GM12874 (cell line): Measurements from ENCODE around the gene RBM45.
A peak's percentile ranks its signal among the peaks of the same experiment; 100 is the strongest.

ENCODE experiments used
- TF ChIP-seq, protein P1 (sequence below): IDR thresholded peaks from 2 replicates; pipeline ENCODE4 v1.5.1; 2011; ENCODE audit warnings: low read depth, mild to moderate bottlenecking, control low read depth, low read length, moderate library complexity; ENCODE audit not compliant: insufficient read depth

Gene RBM45, protein sequence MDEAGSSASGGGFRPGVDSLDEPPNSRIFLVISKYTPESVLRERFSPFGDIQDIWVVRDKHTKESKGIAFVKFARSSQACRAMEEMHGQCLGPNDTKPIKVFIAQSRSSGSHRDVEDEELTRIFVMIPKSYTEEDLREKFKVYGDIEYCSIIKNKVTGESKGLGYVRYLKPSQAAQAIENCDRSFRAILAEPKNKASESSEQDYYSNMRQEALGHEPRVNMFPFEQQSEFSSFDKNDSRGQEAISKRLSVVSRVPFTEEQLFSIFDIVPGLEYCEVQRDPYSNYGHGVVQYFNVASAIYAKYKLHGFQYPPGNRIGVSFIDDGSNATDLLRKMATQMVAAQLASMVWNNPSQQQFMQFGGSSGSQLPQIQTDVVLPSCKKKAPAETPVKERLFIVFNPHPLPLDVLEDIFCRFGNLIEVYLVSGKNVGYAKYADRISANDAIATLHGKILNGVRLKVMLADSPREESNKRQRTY

DNA sequence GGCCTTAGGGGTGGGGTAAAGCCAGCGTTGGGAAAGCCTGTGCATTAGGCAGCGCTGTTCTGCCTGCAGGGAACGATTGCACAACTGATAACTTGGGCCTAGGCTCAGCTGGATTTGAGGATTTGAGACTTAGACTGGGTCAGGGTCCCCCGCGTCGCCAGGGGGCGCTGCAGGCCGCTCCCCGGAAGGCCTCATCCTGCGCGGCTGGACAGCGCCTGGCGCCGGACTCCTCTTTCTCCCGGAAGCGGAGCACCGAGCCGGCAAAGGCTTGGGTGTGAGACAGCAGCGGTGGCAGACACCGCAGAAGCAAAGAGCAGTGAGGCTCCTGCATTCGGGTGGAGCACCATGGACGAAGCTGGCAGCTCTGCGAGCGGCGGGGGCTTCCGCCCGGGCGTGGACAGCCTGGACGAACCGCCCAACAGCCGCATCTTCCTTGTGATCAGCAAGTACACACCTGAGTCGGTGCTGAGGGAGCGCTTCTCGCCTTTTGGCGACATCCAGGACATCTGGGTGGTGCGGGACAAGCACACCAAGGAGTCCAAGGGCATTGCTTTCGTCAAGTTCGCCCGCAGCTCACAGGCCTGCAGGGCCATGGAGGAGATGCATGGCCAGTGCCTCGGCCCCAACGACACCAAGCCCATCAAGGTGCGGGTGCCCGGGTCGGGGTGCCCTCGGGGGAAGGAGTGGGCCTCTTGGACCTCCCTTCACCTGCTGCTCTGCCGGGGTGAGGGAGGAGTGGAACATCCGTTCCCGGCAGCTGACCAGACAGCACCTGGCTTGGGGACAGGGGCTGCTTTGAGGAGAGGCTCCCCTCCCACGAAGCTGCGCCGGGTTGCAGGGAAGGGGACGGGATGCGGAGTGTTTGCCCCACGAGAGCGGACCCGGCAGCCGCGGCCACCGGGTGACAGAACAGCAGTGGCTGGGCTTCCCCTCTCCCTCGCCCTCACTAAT is at the start of gene RBM45:
Gene RBM45 (plus strand): TSS at position 236 of the 951 bp plus-strand sequence. CDS start 110 bp downstream, at position 346.
- TF ChIP-seq, protein P1, sequence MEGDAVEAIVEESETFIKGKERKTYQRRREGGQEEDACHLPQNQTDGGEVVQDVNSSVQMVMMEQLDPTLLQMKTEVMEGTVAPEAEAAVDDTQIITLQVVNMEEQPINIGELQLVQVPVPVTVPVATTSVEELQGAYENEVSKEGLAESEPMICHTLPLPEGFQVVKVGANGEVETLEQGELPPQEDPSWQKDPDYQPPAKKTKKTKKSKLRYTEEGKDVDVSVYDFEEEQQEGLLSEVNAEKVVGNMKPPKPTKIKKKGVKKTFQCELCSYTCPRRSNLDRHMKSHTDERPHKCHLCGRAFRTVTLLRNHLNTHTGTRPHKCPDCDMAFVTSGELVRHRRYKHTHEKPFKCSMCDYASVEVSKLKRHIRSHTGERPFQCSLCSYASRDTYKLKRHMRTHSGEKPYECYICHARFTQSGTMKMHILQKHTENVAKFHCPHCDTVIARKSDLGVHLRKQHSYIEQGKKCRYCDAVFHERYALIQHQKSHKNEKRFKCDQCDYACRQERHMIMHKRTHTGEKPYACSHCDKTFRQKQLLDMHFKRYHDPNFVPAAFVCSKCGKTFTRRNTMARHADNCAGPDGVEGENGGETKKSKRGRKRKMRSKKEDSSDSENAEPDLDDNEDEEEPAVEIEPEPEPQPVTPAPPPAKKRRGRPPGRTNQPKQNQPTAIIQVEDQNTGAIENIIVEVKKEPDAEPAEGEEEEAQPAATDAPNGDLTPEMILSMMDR, result peak; percentile 99

DNA sequence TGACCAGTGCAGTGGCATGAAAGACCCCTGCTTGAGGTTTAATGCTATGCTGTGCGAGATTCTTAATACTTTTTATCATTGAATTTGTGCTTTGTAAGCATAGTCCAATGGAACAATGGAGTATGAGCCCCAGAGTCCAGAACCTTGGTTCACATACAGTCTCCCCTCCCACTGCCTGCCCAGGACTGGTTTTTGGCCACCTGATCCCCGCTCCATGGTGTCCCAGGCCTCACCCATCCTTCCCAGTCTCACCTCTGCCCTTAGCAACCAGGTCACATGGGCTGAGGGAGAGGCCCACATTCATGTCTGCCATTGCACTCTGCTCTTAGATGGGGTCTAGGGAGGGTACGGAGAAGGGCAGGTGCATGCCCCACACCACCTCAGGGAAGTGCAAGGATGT is 45.9 kb upstream of the RBM45 start:
- TF ChIP-seq, protein P1, result no peak

DNA sequence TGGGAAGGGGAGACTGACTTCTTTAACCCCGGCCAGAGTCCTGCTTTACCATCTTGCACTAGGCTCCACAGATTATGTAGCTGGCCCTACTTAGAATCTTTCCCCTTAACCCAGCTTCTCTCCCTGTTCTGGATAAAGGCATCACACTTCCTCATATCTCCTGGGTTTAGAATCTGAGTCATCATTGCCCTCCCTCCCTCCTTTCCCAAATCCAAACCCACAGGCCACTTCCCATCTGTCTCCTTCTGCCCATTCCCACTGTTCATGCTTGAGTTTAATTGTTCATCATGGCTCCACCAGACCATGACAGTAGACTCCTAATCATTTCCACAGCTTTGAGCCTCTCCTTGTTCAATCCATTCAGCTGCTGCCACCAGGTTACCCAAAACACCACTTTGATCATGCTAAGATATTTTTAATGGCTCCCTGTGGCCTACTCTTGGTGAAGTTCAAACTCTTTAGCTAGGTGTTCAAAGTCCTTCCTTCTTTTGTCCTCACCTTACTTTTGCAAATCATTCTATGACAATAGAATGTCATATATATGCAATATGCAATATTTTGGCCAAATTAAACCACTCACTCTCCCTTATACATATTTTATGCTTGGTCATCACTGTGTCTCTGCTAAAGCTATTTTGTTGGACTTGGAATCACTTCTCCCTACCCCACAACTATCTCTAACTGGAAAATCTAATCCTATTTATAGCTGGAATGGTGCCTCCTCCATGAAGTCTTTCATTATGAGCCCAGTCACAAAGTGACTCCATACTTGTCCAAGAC is 45.2 kb upstream of the RBM45 start:
- TF ChIP-seq, protein P1, result no peak

DNA sequence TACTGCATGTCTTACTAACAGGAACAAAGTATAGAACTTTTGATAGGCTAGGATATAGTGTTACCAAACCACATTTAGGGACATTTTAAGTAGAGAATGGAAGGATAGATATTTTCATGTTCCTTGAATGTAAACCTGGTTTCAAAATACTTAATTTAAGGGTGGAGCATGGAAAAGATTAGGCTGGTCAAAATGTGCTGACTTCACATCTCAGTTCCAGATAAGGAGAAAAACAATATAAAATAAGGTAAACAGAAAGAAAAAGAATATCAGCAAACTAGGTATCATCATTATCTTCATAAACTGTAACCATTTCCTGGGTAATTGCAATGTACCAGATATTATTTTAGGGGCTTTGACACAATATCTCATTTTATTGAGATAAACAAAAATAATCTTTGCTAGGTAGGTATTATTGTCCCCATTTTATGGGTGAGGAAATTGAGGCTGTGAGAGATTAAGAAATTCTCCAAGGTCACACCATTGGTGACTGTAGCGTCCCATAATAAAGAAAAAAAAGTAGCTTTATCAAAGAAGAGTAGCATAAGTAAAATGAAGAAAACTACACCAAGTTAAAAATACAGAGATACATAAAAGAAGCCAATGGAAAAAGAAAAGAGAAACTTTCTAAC is 43.3 kb upstream of the RBM45 start:
- TF ChIP-seq, protein P1, result no peak

DNA sequence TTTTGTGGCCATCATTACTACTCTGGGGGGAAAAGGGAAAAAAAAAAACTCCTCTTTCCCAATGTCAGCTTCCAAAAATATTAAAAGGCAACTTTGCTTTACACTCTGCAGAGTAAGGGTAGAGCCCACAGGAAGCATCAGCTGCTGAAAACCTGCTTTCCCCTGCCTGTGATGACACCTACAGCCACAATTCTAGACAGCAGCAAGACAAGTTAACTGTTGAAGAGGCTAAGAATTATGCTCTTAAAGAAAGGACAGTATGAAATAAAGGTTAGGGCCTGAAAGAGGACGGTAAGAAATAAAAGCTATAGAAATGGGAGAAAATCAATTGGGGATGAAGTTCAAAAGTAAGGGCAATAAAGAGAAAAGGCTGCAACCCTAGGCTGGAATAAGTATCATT is 42.7 kb upstream of the RBM45 start:
- TF ChIP-seq, protein P1, result no peak

DNA sequence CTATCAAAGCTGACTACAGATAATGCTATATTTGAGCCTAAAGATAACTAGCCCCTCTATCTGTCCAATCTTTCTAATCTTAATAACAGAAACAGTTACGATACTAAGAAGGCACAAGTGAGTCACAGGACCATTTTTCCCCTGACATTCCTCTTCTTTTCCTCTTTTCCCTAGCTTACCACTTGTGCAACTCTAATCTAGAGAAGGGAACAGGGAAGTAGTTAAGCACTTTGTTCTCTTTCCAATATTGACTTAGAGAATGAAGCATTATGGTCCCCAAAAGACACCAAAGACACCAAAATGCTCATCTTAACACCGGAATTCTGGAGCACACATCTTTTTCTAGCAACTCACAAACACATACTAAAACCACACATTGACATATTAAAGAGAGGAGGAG is 41.4 kb upstream of the RBM45 start:
- TF ChIP-seq, protein P1, result no peak
